SK-N-MC (cell line): Measurements from ENCODE around the gene MARCHF2.

Experiments
- EZH2 ChIP-seq: fragments of 200-600 bp; sonication (generic); IDR thresholded peaks from one replicate; pipeline ENCODE4 v1.6.1; 2017; ENCODE audit warnings: antibody characterized with exemption
- FOXP2 ChIP-seq: optimal IDR thresholded peaks from 2 replicates; pipeline ENCODE3; 2011; ENCODE audit warnings: mild to moderate bottlenecking, moderate library complexity; ENCODE audit not compliant: insufficient read depth; ENCODE audit errors: extremely low read length, control extremely low read depth
- POLR2AphosphoS5 ChIP-seq: IDR thresholded peaks from 2 replicates; pipeline ENCODE4 v1.6.1; 2012; ENCODE audit warnings: mild to moderate bottlenecking, low read depth, low read length, borderline replicate concordance

DNA sequence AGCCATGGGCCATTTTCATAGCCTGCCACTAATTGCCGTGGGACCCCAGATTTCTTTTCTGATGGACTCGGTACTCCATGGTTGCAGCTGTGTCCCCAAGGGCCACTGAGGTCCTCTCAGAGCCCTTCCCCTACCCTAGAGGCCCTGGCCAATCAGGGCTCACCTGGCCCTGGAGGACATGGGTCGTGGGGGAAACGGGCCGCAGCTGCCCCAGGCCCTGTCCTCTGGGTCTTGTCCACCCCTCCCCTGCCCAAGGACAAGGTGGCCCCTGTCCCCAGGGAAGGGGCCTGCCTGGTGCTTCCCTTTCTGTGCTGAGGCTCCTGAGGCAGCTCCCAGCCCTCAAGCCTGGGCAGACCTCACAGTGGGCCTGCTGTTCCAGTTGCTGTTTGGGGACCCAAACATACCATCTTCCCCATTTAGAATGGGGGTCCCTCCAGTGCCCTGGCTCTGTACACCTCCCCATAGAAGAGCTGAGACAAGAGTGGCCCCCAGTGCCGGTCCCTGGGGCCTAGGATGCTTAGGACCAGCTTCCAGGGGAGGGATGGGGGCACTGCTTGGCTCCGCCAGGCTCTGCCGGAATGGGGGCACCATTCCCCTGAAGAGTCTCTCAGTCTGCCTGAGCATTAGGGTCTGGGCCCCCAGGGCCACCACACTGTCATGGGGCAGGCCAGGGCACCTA lies 19.8 kb upstream of the MARCHF2 start:
- TF ChIP-seq POLR2AphosphoS5 (no peak), EZH2 (no peak), FOXP2 (no peak)
